Measurements from ENCODE around the gene PLA2G5. TPM values are rescaled to one million over a fixed set of nuclear protein-coding genes. Genes with fewer than 3 reads are reported as not detected.
"Not testable (repeated sequence)": the region's sequence is repeated elsewhere in the genome, so short reads cannot be mapped to it uniquely, and the experiment has no call there.

The PLA2G5 gene
- total RNA-seq, 1 donor from 2014 or later: 36.4 TPM

DNA sequence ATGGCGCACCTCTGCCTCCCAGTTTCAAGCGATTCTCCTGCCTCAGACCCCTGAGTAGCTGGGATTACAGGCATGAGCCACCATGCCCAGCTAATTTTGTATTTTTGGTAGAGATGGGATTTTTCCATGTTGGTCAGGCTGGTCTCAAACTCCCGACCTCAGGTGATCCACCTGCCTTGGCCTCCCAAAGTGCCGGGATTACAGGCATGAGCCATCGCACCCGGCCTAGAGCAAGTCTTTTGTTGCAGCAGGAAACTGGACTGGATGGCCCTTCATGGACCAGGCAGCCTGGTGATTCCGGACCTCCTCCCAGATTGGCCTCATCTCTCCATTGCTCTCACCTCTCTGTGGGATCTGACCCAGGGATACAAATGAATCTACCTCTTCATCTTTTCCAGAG, 9.2 kb upstream of the PLA2G5 start:
- DNase-seq (ENCODE audit: low spot score); intact Hi-C loops (cut with DNase I): not testable (repeated sequence)

DNA sequence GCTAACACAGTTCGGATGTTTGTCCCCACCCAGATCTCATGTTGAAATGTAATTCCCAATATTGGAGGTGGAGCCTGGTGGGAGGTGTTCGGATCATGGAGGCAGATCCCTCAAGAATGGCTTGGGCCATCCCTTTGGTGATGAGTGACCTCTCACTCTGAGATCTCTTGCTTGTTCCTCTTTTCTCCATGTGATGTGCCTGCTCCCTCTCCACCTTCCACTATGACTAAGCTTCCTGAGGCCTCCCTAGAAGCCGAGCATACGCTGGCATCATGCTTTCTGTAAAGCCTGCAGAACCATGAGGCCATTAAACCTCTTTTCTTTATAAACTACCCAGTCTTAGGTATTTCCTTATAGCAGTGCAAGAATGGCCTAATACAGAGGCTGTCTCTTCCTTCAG, 8.1 kb upstream of the PLA2G5 start:
- DNase-seq (ENCODE audit: low spot score): no peak
- intact Hi-C loops (cut with DNase I): no loop called here

DNA sequence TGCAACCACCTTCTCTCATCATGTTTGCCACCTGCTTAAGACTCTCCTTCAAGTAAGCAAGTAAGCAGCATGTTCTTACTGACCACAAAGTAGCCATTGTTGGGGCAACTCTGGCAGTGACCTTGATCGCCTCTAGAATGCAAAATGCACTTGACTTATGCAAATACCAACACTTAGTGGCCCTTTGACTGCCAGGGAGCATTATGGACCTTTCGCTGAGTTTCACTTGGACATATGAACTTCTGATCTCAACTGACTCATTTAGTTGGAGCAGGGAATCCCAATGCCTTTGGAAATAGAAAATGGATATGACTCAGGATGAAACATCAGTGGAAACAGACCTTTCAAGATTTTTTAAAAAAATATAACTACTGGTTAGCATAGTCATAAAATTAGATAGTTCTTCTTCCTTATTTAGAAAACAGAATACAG, 6.1 kb upstream of the PLA2G5 start:
- intact Hi-C loops (cut with DNase I): no loop called here
- no peak for DNase-seq (ENCODE audit: low spot score)

DNA sequence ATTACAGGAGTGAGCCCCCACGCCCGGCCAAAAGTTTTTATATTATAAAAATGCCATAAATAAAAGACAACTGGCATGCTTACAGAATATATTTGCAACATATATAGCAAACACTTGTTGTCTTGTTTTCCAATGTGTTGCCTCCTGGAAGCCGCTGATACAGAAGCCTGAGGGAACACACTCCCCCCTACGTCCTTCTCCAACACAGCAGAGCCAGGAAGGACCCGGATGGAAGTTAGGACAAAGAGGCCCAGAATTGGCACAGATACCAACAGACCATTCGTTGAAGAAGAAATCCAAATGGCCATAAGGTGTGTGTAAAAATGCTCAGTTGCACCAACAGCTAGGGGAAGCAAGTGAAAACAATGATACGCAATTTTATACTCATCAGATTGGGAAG, 1.3 kb upstream of the PLA2G5 start:
- no peak for DNase-seq (ENCODE audit: low spot score)
- intact Hi-C loops (cut with DNase I): no loop called here

DNA sequence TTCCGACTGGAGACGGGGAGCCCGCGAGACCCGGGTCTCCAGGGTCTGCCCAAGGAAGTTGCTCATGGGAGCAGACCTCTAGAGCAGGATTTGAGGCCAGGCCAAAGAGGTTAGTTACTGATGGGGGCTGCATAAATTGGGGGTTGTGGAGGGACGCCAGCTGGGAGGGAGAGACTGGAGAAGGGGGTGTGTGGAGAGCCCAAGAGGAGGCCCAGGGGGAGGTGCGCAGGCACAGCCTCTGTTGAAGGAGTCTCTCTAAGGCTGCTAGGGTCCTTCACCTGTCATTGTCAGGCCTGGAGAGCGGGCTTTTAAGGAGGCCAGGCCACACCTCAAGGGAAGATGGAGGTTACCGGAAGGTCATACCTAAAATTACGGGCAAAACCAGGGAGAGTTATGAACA, 363 bp downstream of the PLA2G5 start:
- DNase-seq (ENCODE audit: low spot score): no peak
- intact Hi-C loops (cut with DNase I): loop anchor here (10.0 kb wide), 1 partner anchor 414 kb away; the partner anchor contains the start of gene CAMK2N1

DNA sequence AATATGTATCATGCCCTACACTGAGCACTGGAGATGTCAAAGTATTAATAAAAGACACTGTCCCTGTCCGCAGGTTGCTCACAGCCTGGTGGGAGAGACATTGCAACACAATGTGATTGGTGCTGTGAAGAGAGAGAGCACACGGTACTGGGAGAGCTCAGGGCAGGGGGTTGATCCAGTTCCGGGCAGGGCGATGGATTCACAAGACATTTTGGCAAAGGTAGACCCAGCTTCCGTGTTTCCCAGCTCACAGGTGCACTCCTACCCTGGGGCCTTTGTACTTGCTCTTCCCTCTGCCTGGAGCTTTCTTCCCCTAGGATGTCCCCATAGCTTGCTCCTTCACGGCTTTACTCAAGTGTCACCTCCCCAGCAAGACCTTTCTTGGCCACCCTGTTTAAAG, 1.4 kb downstream of the PLA2G5 start:
- intact Hi-C loops (cut with DNase I): loop anchor here (10.0 kb wide), 1 partner anchor 413 kb away; the partner anchor contains the start of gene CAMK2N1
- DNase-seq (ENCODE audit: low spot score): no peak

DNA sequence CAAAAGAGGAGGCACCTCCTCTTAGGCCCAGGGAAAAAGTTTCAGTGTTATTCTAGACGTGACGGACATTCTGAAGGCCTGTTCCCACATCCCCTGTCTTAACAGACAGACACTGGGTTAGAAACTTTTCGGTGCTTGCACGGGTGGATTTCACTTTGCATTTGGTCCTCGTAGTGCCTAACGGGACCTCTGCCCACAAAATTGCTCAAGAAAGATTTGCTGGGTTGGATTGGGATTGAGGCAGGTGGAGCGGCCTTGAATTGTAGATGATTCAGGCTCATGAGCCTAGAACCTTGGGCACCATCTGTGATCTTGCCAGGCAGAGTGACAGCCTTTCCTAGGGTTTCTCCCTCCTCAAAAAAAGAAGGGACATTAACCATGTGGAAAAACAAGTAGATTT, 2.8 kb downstream of the PLA2G5 start:
- intact Hi-C loops (cut with DNase I): loop anchor here (10.0 kb wide), 1 partner anchor 412 kb away; the partner anchor contains the start of gene CAMK2N1
- DNase-seq (ENCODE audit: low spot score): no peak

DNA sequence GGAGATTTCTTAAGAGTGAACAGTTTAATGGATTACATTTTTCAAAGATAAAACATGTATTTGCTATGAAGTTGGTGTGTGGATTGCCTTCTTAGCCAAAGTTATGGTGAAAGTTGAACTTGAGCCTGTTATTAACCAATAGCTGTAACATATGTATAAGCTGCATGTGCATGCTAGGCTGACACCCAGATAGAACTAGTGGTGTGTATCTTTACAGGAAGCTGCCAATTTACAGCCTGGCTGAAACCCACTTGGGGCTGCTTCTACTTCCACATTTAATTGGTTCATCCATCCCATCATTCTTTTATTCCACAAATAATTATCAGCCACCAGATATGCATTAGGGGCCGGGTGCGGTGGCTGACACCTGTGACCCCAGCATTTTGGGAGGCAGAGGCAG, 3.3 kb downstream of the PLA2G5 start:
- DNase-seq (ENCODE audit: low spot score): no peak
- intact Hi-C loops (cut with DNase I): loop anchor here (10.0 kb wide), 1 partner anchor 412 kb away; the partner anchor contains the start of gene CAMK2N1

DNA sequence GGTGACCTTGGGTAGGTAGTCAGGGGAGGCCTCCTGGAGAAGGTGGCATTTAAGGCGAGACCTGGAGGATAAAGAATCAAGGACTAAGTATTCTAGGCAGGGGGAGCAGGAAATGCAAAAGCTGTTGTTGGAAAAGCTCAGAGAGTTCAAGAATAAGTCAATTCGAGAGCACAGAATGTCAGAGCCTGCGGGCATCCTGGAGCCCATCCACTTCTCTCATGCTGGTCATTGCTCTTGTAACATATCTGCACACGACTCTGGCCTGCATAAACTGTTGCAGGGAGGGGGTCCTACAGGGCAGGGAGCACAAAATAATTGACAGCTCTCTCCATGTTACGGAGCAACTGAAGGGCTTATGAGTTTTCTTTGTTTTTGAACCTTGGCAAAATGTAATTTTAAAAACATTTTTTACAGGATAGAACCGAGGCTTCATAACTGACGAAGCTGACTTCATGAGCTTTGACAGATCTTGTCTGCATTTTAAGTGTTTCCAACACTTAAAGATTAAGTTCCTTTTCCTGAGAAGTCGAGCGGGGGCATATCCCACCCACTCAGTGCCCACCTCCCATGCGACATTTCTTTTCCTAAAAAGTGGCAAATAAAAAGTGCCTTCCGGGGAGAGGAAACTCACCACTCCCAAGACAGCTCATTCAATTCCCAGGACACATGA, 4.2 kb downstream of the PLA2G5 start:
- intact Hi-C loops (cut with DNase I): loop anchor here (10.0 kb wide), 1 partner anchor 411 kb away; the partner anchor contains the start of gene CAMK2N1
- no peak for DNase-seq (ENCODE audit: low spot score)

DNA sequence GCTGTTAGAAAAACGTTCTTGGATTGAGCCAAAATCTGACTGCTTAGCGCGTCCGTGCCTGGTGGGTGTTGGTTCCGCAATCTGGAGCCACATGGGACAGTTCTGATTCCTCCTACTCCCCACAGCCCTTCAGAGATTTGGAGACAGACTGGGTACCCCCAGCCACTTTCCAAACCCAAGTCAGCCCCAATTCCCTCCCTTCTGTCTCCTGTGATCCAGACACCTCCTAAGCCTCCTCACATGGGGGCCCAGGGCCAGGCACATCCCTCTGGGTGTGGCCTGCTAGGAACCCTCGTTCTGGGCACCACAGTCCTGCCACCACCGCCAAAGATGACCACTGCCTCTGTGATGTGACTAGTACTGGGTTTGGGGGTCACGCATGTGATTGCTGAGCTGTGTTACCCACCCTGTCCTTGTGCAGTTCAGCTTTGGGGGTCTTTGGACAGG, 4.8 kb downstream of the PLA2G5 start:
- intact Hi-C loops (cut with DNase I): loop anchor here (10.0 kb wide), 1 partner anchor 410 kb away; the partner anchor contains the start of gene CAMK2N1
- no peak for DNase-seq (ENCODE audit: low spot score)

DNA sequence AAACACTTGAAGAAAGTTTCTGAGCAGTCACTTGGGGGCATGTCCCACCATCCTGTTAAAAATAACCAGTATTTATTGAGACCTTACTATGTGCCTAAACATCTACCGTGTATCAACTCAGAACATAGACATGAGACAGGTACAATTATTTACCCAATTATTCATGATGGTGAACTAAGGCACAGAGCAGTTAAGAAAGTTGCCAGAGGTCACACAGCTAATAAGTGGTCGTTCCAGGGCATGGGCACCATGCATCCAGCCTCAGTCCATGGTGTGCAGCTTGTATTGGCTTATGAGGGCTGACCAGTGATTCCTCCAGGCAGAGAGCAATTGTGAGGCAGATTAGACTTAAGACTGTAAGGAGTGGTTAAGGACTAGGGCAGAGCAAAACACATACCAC, 5.4 kb downstream of the PLA2G5 start:
- intact Hi-C loops (cut with DNase I): loop anchor here (10.0 kb wide), 1 partner anchor 409 kb away; the partner anchor contains the start of gene CAMK2N1
- DNase-seq (ENCODE audit: low spot score): no peak

DNA sequence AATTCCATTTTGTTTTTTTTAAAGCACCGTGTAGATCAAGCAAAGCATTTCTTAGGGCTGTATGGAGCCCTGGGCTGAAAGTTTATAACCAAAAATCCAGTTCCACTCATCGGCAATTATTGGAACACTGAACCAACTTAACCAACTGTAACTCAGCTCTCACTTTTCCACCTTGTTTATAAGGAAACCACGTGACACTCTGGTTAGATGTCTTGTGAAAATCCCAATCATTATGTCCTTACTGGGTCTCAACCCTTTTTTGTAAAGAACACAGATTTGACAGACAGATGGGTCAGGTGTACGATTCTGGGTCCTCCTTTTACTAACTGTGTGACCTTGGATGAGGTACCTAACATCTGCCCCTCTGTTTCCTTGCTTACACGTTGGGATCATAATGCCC, 6.2 kb downstream of the PLA2G5 start:
- DNase-seq (ENCODE audit: low spot score): no peak
- intact Hi-C loops (cut with DNase I): loop anchor here (10.0 kb wide), 1 partner anchor 409 kb away; the partner anchor contains the start of gene CAMK2N1

DNA sequence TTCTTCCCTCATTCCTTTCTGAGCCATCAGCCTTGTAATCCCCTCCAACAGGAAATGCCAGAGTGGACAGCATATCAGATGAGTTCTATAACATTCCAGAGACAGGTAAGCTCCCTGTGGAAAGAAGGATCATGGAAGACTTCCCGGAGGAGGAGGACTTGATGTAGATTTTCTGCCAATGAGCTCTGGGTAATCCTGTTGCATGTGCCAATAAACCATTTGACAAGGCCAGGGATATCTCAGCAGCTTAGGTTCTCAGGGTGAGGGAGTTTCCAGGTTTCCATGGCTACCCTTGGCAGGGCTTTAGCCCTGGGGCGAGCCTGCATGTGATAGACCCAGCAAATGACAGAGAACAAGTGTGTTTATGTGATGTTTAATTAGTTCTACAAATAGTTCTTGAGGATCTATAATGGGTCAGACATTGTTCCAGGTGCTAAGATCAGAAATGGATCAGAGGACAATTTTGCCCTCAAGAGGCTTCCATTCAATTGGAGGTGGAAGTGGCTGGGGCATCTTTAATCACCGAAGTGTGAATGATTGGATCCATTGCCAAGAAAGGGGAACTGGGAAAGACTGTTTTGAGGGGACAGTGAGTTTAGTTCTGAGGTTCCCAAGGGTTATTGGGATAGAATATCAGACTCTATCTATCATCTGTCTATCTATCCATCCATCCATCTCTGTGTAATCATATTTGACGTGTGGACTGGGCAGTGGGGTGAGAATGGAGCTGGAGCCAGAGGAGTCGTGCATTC, 6.9 kb downstream of the PLA2G5 start:
- intact Hi-C loops (cut with DNase I): loop anchor here (10.0 kb wide), 1 partner anchor 408 kb away; the partner anchor contains the start of gene CAMK2N1
- no peak for DNase-seq (ENCODE audit: low spot score)

DNA sequence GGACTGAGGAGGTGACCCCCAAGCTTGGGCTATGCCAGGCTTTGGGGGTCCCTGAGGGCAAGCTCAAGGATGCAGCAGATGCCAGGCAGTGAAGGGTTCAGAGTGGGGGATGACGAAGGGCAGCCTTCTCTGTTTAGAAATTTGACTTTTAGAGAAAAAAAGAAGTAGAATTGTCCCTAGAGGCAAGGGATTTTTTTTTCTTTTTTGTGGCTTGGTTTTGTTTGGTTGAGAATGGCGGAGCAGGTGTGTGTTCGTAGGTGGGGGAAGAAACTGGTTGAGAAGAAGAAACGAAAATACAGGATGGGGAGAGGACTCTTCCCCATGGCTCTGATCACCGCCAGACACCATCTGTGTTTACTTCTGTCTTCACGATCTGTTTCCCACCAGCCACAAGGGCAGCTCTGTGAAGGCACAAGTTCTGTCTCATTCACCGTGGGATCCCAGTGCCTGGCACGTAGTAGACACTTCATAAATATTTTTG, 8.2 kb downstream of the PLA2G5 start:
- intact Hi-C loops (cut with DNase I): loop anchor here (10.0 kb wide), 1 partner anchor 407 kb away; the partner anchor contains the start of gene CAMK2N1
- DNase-seq (ENCODE audit: low spot score): no peak

DNA sequence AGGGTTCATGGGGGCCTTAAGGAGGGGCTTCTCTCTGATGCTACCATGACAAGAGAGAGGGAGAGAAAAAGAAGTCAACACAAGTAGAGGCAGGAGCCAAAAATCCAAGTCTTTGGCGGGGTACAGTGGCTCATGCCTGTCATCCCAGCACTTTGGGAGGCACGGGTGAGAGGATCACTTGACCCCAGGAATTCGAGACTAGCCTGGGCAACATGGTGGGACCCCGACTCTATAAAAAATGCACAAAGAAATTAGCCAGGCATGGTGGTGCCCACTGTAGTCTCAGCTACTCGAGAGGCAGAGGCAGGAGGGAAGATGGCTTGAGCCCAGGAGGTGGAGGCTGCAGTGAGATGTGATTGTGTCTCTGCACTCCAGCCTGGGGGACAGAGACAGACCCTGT, 8.7 kb downstream of the PLA2G5 start:
- intact Hi-C loops (cut with DNase I): loop anchor here (10.0 kb wide), 1 partner anchor 406 kb away; the partner anchor contains the start of gene CAMK2N1
- DNase-seq (ENCODE audit: low spot score): no peak

DNA sequence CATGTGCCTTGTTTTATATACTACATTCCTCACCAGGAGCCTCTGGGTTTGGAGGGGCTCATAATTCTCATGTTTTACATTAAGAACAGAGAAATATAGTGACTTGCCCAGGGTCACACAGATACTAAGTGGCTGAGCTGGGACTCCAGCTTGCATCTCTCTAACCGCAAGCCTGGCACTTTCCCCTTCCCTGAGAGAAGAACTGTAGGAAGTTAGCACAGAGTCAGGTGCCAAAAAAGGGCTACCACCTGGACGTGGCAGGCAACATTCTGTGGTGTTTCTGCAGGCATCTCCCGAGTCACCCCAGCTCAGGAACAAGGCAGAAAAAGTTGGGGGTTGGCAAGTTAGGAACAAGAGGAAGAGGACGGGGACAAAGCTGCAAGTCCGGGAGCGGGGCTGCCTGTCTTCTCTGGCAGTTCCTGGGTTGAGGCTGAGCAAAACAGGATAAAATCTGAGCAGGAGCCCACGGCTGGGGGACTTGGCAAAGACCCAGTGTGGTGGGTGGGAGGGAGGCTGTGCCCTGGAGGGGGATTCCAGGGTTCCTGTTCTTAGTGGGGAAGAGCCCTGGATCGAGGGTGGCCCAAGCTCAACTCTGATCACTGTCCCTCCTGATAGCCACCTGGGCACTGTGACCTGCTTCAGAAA, 9.8 kb downstream of the PLA2G5 start:
- intact Hi-C loops (cut with DNase I): loop anchor here (10.0 kb wide), 1 partner anchor 405 kb away; the partner anchor contains the start of gene CAMK2N1

DNA sequence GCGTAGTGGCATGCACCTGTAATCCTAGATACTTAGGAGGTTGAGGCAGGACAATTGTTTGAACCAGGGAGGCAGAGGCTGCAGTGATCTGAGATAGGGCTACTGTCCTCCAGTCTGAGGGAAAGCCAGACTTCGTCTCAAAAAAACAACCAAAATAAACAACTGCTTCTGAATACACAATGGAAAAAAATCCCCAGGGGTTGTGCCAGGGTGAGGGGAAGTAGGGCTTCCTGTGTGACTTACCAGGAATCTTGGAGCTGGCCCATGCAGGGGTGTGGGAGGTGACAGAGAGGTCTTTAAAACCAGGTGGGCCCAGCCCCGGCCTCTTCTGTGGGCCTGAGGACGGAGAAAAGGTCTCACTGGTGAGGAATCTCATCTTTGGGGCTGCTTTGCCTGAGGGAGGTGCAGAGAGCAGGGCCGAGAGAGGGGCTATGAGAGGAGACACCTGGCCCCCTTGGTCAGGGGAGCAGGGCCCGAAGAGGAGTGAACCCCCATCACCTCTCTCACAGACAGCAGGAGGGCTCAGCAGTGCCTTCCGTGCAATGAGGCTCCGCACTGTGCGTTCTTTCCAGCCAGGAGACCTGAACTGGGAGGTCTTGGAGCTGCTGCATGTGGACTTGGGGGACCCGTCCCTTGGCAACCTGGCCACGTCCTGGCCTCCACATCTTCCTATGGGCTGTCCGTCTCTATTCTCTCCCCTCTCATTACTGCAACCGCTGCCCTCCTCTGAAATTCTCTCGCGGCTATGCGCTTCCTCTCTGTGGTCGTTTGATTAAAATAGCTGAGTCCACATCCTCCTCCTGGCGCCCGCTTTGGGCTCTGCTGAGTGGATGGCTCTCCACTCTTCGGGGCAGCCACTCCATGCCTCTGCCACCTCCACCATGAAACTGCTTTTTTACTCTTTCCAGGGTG, 10.7 kb downstream of the PLA2G5 start:
- intact Hi-C loops (cut with DNase I): no loop called here
- DNase-seq (ENCODE audit: low spot score): no peak

More for the DNA sequence above, 9.8 kb downstream of the PLA2G5 start:
- no peak for DNase-seq (ENCODE audit: low spot score)

DNA sequence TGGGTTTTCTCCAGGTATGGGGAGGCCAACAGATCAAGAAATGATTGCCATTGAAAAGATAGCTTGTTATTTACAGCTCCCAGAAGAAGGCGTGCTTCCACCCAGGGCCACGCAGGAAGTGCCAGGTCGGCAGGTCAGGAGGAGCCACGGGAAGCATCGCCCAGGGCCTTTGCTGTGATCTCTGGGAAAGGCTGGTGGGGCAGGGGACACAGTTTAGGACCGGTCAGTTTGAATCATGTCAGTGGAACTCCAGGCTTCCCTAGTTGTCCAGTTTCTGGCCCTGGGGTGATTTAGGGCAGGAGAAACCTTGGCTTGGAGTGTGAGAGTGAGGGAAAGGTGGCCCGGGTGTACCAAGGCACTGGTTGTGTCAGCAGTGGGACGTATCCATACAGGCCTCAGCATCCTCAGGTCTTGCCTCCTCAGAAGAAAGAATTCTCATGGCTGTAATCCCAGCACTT, 11.4 kb downstream of the PLA2G5 start:
- intact Hi-C loops (cut with DNase I): no loop called here
- DNase-seq (ENCODE audit: low spot score): no peak

Data from cardiac septum (tissue), 1 donor.